Activated naive CD4-positive, alpha-beta T cell treated with anti-CD3 and anti-CD28 coated beads for 36 hours (primary cell): ENCODE measurements around the gene PSMB10. TPM values are rescaled to one million over a fixed set of nuclear protein-coding genes. Genes with fewer than 3 reads are reported as not detected.
"Not testable (repeated sequence)": the region's sequence is repeated elsewhere in the genome, so short reads cannot be mapped to it uniquely, and the experiment has no call there.

ENCODE experiments used
- CTCF ChIA-PET: fragments of 350-600 bp; sonication (Branson Sonifier 250); formaldehyde crosslinking; loops from one replicate; lab custom pipeline; 2021; ENCODE audit warnings: antibody characterized with exemption; lab: Charles Lee
- DNase-seq: peaks from one replicate; pipeline ENCODE4 v3.0.0-alpha.2; 2020
- H3K27ac Mint-ChIP-seq: one replicate; pipeline ENCODE4 v1.8.0; 2021; ENCODE audit warnings: mild to moderate bottlenecking, mixed read lengths
- H3K27me3 Mint-ChIP-seq: one replicate; pipeline ENCODE4 v1.8.0; 2021; ENCODE audit warnings: low read depth, mixed read lengths
- H3K36me3 Mint-ChIP-seq: one replicate; pipeline ENCODE4 v1.8.0; 2021; ENCODE audit warnings: low read depth, mixed read lengths
- H3K4me1 Mint-ChIP-seq: one replicate; pipeline ENCODE4 v1.8.0; 2021; ENCODE audit warnings: low read depth, mixed read lengths
- H3K4me3 Mint-ChIP-seq: one replicate; pipeline ENCODE4 v1.8.0; 2021; ENCODE audit warnings: mild to moderate bottlenecking, moderate library complexity, mixed read lengths
- H3K9me3 Mint-ChIP-seq: one replicate; pipeline ENCODE4 v1.8.0; 2021; ENCODE audit warnings: mixed read lengths
- intact Hi-C: fragments of 100-400 bp; cut with micrococcal nuclease; formaldehyde crosslinking; loops from one replicate; pipeline ENCODE4 v1.15.1; 2023
- total RNA-seq, 2 experiments: library from RNA; stranded (reverse); gene quantifications; one replicate each; pipeline ENCODE4 v1.2.3, GENCODE V29; 2021

The PSMB10 gene
- total RNA-seq, 2 experiments from 2014 or later: 138 to 147 TPM

DNA sequence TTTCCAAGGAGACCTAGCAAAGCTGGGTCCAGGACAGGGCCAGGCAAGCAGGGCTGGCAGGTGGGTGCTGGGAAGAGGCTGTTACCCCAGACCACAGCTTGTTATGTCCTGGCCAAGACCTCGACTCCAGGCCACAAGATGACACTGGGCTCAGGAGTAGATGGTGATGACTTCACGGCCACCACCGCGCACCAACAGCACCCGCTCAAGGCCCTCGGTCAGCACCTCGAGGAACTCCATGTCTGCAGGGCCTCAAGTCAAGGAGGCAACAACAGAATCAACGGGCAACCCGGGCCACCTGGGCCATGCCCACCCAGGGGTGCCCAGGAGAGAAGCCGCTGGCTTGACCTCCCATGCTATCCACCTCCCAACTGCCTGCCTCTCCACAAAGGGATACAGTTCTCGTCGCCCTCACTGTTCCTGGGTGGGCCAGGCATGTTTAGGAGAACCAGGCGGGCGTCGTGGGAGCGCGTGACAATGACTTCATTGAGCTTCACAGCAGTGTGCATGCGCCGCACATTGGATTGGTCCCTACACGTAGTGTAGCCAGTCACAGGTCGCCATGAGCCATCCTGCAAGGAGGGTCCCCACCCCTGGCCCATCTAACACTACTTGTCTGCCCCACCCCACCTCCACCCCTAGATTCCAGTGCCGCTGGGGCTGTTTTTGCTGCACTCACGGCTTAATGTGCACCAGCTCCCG lies 8.2 kb upstream of the PSMB10 start:
- Mint-ChIP-seq H3K27me3 (no peaks in the 10 kb centered on the region), H3K9me3 (no peaks in the 10 kb centered on the region), H3K36me3 (peaks cover 1% of the 10 kb centered on the region), H3K27ac (no peak overlapping the region), H3K4me3 (no peak overlapping the region), H3K4me1 (peaks cover 18% of the 10 kb centered on the region)
- no peak for DNase-seq
- intact Hi-C loops: no loop called here
- CTCF ChIA-PET: no interaction called here

GRCh38 chr16:67943619-67944504 lies 7.2 kb upstream of the PSMB10 start, which contains the start of gene LCAT:
LCAT (minus strand) TSS chr16:67944120; CDS start chr16:67944101, 19 bp downstream.
- no peak within 1 kb of the TSS for H3K4me3 Mint-ChIP-seq

DNA sequence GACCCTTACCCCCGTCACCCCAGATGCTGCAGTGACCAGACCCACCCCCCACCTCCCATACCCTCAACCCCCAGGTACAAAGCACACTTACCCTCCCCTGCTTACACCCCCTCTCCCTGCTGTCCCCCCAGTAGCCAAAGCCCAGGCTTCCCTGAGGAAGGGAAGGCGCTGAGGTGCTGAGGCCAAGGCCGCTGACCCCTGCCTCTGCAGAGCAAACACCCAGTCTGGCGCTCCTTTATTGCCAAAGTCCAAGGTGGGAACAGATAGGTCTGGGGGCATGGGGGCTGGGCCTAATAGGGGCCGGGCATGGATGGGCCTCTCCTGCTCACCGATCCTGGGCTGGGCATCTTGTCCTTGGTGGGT lies 6.6 kb upstream of the PSMB10 start:
- no peak overlapping the region for H3K27ac Mint-ChIP-seq
- intact Hi-C loops: no loop called here
- H3K4me1 Mint-ChIP-seq: peaks cover 26% of the 10 kb centered on the region
- peaks cover 6% of the 10 kb centered on the region for H3K36me3 Mint-ChIP-seq
- no peaks in the 10 kb centered on the region for H3K9me3 Mint-ChIP-seq
- CTCF ChIA-PET: no interaction called here
- no peaks in the 10 kb centered on the region for H3K27me3 Mint-ChIP-seq
- DNase-seq: no peak
- H3K4me3 Mint-ChIP-seq: no peak overlapping the region

More at GRCh38 chr16:67943619-67944504, 7.2 kb upstream of the PSMB10 start, which contains the start of gene LCAT:
- CTCF ChIA-PET: no interaction called here
- no peaks in the 10 kb centered on the region for H3K9me3 Mint-ChIP-seq
- no peak for DNase-seq
- peaks cover 26% of the 10 kb centered on the region for H3K4me1 Mint-ChIP-seq
- peaks cover 5% of the 10 kb centered on the region for H3K36me3 Mint-ChIP-seq
- intact Hi-C loops: no loop called here
- no peaks in the 10 kb centered on the region for H3K27me3 Mint-ChIP-seq
- no peak within 1 kb of the TSS for H3K27ac Mint-ChIP-seq

GRCh38 chr16:67942510-67943255 lies 6.0 kb upstream of the PSMB10 start:
- intact Hi-C loops: no loop called here
- peaks cover 6% of the 10 kb centered on the region for H3K36me3 Mint-ChIP-seq
- no peaks in the 10 kb centered on the region for H3K27me3 Mint-ChIP-seq

DNA sequence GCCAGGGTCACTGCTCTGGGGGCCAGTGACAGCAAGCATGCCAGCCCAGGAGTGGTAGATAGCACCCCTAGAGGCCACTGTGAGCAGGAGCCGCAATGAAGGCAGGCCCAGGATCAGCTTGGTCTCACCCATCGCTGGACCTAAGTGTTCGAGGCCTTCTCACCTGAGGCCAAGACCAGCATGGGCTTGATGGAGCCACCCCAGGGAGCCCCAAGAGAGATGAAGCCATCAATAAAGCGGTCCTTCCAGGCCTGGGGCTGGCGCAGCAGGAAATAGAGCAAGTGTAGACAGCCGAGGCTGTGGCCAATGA lies 5.5 kb upstream of the PSMB10 start:
- Mint-ChIP-seq H3K36me3 (peaks cover 7% of the 10 kb centered on the region), H3K27me3 (no peaks in the 10 kb centered on the region), H3K4me3 (no peak overlapping the region), H3K27ac (no peak overlapping the region), H3K9me3 (no peaks in the 10 kb centered on the region), H3K4me1 (peaks cover 29% of the 10 kb centered on the region)
- CTCF ChIA-PET: interaction anchor here (0.8 to 1.8 kb wide), 11 partner anchors 10 to 126 kb away, joined by 3 to 9 read pairs (median 5); partner anchors contain the start of gene CTRL
- peak; percentile 53 for DNase-seq
- intact Hi-C loops: no loop called here

More at GRCh38 chr16:67942510-67943255, 6.0 kb upstream of the PSMB10 start:
- no peaks in the 10 kb centered on the region for H3K9me3 Mint-ChIP-seq
- H3K4me1 Mint-ChIP-seq: peaks cover 26% of the 10 kb centered on the region
- no peak for DNase-seq
- no peak overlapping the region for H3K4me3 Mint-ChIP-seq
- CTCF ChIA-PET: interaction anchor here (0.8 to 1.4 kb wide), 10 partner anchors 10 to 126 kb away, joined by 3 to 8 read pairs (median 4); no protein-coding TSS in a partner anchor
- H3K27ac Mint-ChIP-seq: no peak overlapping the region

DNA sequence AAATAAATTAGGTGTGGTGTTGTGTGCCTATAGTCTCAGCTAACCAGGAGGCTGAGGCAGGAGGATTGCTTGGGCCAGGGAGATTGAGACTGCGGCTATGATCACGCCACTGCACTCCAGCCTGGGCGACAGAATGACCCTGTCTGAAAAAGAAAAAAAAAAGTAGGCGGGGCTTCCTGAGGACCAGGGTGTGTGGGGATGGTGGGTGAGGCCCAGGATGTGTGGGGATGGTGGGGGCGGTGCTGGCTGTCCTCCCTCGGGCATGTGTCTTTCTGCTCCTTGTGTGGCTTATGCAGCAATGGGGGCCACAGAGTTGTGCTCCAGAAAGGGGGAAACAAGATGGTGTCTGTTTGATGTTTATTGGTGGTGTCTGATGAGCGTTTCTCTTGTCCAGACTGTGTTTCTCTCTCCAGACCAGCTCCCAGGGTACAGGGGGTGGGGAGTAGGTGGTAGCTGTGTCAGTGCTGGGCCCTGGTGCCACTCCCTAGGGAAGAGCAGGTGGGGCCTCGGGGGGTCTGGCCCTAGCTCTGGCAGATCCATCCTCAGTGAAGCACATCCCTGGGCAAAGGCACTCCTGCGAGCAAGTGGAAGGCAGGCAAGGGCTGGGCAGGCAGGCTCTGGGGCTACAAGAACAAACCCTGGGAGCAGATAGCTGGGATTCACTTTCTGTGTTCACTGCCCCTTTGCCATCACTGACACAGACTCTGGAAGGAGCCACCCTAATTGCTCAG lies 5.0 kb upstream of the PSMB10 start:
- Mint-ChIP-seq H3K27me3 (no peaks in the 10 kb centered on the region), H3K27ac (peak overlapping the region; percentile 59), H3K36me3 (peaks cover 11% of the 10 kb centered on the region), H3K9me3 (no peaks in the 10 kb centered on the region), H3K4me3 (no peak overlapping the region), H3K4me1 (peaks cover 32% of the 10 kb centered on the region)
- DNase-seq: no peak
- CTCF ChIA-PET: interaction anchor here (0.6 to 2.7 kb wide), 17 partner anchors 9 to 295 kb away, joined by 3 to 13 read pairs (median 4); partner anchors contain the start of gene CTRL
- intact Hi-C loops: no loop called here

DNA sequence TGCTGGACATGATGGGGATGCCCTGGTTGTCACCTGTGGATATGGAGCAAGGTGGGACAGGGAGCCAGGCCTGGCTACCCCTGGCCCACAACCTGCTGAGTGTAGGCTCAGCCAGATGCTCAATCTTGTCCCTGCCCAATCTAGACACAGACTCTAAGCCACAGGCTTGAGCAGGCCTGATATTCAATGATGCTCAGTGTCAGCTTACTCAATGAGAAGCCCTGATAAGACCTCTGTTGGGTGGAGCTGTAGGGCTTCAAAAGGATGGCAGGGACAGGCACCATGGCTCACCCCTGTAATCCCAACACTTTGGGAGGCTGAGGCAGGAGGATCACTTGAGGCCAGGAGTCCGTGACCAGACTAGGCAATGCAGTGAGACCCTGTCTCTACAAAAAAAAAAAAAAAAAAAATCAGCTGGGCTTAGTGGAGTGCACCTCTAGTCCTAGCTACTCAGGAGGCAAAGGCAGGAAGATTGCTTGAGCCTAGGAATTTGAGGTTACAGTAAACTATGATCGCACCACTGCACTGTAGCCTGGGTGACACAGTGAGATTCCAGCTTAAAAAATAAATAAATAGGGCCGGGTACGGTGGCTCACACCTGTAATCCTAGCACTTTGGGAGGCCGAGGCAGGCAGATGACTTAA lies 3.9 kb upstream of the PSMB10 start:
- Mint-ChIP-seq H3K9me3 (no peaks in the 10 kb centered on the region), H3K27me3 (no peaks in the 10 kb centered on the region), H3K36me3 (peaks cover 19% of the 10 kb centered on the region), H3K27ac (peak overlapping the region; percentile 36), H3K4me1 (peaks cover 32% of the 10 kb centered on the region), H3K4me3 (peak overlapping the region; percentile 18)
- intact Hi-C loops: no loop called here
- CTCF ChIA-PET: interaction anchor here (0.6 to 2.7 kb wide), 11 partner anchors 8 to 296 kb away, joined by 3 to 13 read pairs (median 5); partner anchors contain the start of gene CTRL
- DNase-seq: no peak

DNA sequence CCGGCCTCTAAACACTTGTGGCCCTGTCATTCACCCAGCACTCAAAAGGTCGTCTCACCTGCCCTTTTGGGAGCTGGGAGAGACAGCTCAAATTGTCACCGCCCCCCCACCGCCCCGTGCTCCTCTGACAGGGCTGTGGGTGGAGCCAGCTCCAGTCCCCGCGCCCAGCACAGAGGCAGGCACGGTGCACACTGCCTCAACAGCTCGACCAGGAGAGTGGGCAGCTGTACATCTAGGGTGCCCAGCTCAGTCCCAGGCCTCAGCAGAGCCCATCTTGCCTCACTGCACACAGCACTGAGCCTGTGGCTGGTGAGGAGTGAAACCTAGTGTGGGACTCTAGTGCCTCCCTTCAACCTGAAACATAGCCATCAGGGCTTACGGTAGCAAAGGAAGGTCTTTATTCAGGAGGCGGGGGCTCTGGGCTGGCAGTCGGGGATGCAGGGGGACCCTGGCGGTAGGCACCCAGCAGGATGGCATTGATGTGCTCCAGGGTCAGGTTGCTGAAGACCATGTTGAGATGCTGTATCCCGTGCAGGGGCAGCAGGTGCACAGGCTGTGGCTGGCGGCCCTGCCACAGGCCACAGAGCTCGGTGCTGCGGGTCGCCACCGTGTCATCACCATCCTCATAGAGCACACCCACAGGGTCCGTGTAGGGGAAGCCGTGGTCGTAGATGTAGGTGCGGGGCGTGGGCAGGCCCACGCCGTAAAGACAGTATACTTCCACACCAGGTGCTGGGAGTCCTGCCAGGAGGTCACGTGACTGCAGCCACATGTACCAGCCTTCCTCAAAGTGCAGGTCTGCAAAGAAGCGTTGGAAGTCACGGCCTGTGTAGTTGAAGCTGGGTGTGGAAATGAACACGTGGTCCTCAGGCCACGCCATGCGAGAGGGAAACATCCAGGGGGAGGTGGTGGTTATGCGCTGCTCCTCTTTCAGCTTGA lies 3.1 kb upstream of the PSMB10 start:
- H3K4me1 Mint-ChIP-seq: peaks cover 40% of the 10 kb centered on the region
- DNase-seq: peak; percentile 64
- peaks cover 26% of the 10 kb centered on the region for H3K36me3 Mint-ChIP-seq
- H3K27ac Mint-ChIP-seq: peak overlapping the region; percentile 36
- CTCF ChIA-PET: interaction anchor here (1.1 to 2.7 kb wide), 7 partner anchors 7 to 267 kb away, joined by 4 to 13 read pairs (median 6); partner anchors contain the start of gene CTRL
- intact Hi-C loops: loop anchor here (5.0 kb wide), 3 partner anchors 43 to 143 kb away; partner anchors contain the start of genes DPEP3, RANBP10 and TSNAXIP1
- H3K4me3 Mint-ChIP-seq: peak overlapping the region; percentile 41
- H3K27me3 Mint-ChIP-seq: no peaks in the 10 kb centered on the region
- H3K9me3 Mint-ChIP-seq: no peaks in the 10 kb centered on the region

DNA sequence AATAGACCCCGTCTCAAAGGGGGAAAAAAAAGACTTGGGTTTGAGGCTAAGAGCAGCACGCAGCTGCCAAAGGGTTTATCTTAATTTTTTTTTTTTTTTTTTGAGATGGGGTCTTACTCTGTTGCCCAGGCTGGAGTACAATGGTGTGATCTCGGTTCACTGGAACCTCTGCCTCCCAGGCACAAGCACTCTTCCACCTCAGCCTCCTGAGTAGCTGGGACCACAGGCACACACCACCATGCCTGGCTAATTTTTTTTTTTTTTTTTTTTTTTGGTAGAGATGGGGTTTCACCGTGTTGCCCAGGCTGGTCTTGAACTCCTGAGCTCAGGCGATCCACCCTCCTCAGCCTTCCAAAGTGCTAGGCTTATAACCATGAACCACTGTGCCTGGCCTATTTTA lies 1.1 kb upstream of the PSMB10 start:
- not testable (repeated sequence) for H3K27me3 Mint-ChIP-seq, DNase-seq, H3K9me3 Mint-ChIP-seq
- peak overlapping the region; percentile 94 for H3K27ac Mint-ChIP-seq
- intact Hi-C loops: loop anchor here (2.0 to 5.0 kb wide), 6 partner anchors 45 to 145 kb away; partner anchors contain the start of genes DDX28, DPEP3, DUS2 and RANBP10
- peak overlapping the region; percentile 100 for H3K4me3 Mint-ChIP-seq
- peaks cover 52% of the 10 kb centered on the region for H3K4me1 Mint-ChIP-seq
- peaks cover 36% of the 10 kb centered on the region for H3K36me3 Mint-ChIP-seq
- CTCF ChIA-PET: interaction anchor here (0.8 kb wide), 1 partner anchor 103 kb away, joined by 7 read pairs; no protein-coding TSS in a partner anchor
